ENCODE results near the gene LHCGR.

Gene LHCGR

GRCh38 chr2:48787580-48787979 lies 32.1 kb upstream of the LHCGR start:
- DNase-seq (ENCODE audit: low read depth), result no peak
- no peak overlapping the region for H3K4me3 ChIP-seq (ENCODE audit: control insufficient read depth, low read depth, low read length)
- TF ChIP-seq, protein P1, sequence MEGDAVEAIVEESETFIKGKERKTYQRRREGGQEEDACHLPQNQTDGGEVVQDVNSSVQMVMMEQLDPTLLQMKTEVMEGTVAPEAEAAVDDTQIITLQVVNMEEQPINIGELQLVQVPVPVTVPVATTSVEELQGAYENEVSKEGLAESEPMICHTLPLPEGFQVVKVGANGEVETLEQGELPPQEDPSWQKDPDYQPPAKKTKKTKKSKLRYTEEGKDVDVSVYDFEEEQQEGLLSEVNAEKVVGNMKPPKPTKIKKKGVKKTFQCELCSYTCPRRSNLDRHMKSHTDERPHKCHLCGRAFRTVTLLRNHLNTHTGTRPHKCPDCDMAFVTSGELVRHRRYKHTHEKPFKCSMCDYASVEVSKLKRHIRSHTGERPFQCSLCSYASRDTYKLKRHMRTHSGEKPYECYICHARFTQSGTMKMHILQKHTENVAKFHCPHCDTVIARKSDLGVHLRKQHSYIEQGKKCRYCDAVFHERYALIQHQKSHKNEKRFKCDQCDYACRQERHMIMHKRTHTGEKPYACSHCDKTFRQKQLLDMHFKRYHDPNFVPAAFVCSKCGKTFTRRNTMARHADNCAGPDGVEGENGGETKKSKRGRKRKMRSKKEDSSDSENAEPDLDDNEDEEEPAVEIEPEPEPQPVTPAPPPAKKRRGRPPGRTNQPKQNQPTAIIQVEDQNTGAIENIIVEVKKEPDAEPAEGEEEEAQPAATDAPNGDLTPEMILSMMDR (IDR thresholded peaks at IDR 0.05; ENCODE audit: control insufficient read depth, insufficient read depth, low read depth, low read length, missing control alignments), result no peak

DNA sequence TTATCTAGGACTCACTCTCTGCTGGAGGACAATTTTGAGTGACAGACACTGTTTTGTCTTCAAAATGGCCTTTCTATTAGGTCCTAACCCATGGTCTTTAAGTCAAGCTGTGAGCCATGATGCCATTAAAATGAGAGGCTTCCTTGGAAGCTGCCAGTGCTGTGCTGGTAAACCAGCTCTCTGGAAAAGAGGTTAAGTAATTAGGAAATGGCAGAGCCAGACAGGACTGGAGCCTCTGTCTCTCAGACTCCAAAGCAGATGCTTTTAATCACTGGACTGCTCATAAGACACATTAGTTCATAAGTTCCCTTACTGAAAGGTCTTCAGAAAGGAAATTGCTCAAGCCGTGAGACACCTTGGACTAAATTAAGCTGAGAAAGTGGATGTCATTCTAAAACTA lies 25.8 kb upstream of the LHCGR start:
- TF ChIP-seq, protein P1 (IDR thresholded peaks at IDR 0.05; ENCODE audit: control insufficient read depth, insufficient read depth, low read depth, low read length, missing control alignments), result no peak
- no peak for DNase-seq (ENCODE audit: low read depth)
- no peak overlapping the region for H3K4me3 ChIP-seq (ENCODE audit: control insufficient read depth, low read depth, low read length)

GRCh38 chr2:48779019-48779716 lies 23.6 kb upstream of the LHCGR start:
- no peak for DNase-seq (ENCODE audit: low read depth)

GRCh38 chr2:48774251-48774650 lies 18.7 kb upstream of the LHCGR start:
- DNase-seq (ENCODE audit: low read depth), result no peak
- H3K4me3 ChIP-seq (ENCODE audit: control insufficient read depth, low read depth, low read length), result no peak overlapping the region
- TF ChIP-seq, protein P1 (IDR thresholded peaks at IDR 0.05; ENCODE audit: control insufficient read depth, insufficient read depth, low read depth, low read length, missing control alignments), result no peak

More at GRCh38 chr2:48779019-48779716, 23.6 kb upstream of the LHCGR start:
- H3K4me3 ChIP-seq (ENCODE audit: control insufficient read depth, low read depth, low read length), result no peak overlapping the region
- TF ChIP-seq, protein P1 (IDR thresholded peaks at IDR 0.05; ENCODE audit: control insufficient read depth, insufficient read depth, low read depth, low read length, missing control alignments), result no peak

GRCh38 chr2:48771241-48772014 lies 15.9 kb upstream of the LHCGR start:
- no peak for DNase-seq (ENCODE audit: low read depth)
- TF ChIP-seq, protein P1 (IDR thresholded peaks at IDR 0.05; ENCODE audit: control insufficient read depth, insufficient read depth, low read depth, low read length, missing control alignments), result no peak
- H3K4me3 ChIP-seq (ENCODE audit: control insufficient read depth, low read depth, low read length), result no peak overlapping the region

- no peak for DNase-seq (ENCODE audit: low read depth)
- TF ChIP-seq, protein P1 (IDR thresholded peaks at IDR 0.05; ENCODE audit: control insufficient read depth, insufficient read depth, low read depth, low read length, missing control alignments), result no peak
- no peak overlapping the region for H3K4me3 ChIP-seq (ENCODE audit: control insufficient read depth, low read depth, low read length)
These were observed 14.7 kb upstream of the LHCGR start for GRCh38 chr2:48770181-48770580.

All from AG09309 (cell line).